ENCODE measurements around the gene EMP2.
"Not testable (repeated sequence)": the region's sequence is repeated elsewhere in the genome, so short reads cannot be mapped to it uniquely, and the experiment has no call there.

EMP2 gene

GRCh38 chr16:10562361-10562899, 18.0 kb downstream of the EMP2 start:
- ChIA-PET POLR2A (no interaction called here), CTCF (no interaction called here)
- DNase-seq (ENCODE audit: extremely low spot score): no peak
- no peak for TF ChIP-seq CTCF (IDR thresholded peaks at IDR 0.05; ENCODE audit: control extremely low read depth, extremely low read depth, low read depth, missing control alignments)

- TF ChIP-seq CTCF (IDR thresholded peaks at IDR 0.05; ENCODE audit: control extremely low read depth, extremely low read depth, low read depth, missing control alignments): no peak
- no peak for DNase-seq (ENCODE audit: extremely low spot score)
- POLR2A ChIA-PET: no interaction called here
- CTCF ChIA-PET: interaction anchor here (1.3 to 1.8 kb wide), 2 partner anchors 9 to 35 kb away, joined by 3 to 4 read pairs; no protein-coding TSS in a partner anchor
Measured at GRCh38 chr16:10561425-10561824, 19.0 kb downstream of the EMP2 start.

GRCh38 chr16:10561001-10561400, 19.4 kb downstream of the EMP2 start:
- no peak for DNase-seq (ENCODE audit: extremely low spot score)
- ChIA-PET POLR2A (no interaction called here), CTCF (interaction anchor here (1.2 to 1.8 kb wide), 3 partner anchors 9 to 35 kb away, joined by 3 to 4 read pairs (median 3); no protein-coding TSS in a partner anchor)
- TF ChIP-seq CTCF (IDR thresholded peaks at IDR 0.05; ENCODE audit: control extremely low read depth, extremely low read depth, low read depth, missing control alignments): no peak

GRCh38 chr16:10559792-10560191, 20.6 kb downstream of the EMP2 start:
- DNase-seq (ENCODE audit: extremely low spot score); POLR2A ChIA-PET: not testable (repeated sequence)
- CTCF ChIA-PET: interaction anchor here (1.2 to 1.3 kb wide), 2 partner anchors 9 to 14 kb away, joined by 3 read pairs; no protein-coding TSS in a partner anchor

GRCh38 chr16:10558746-10559641, 21.4 kb downstream of the EMP2 start:
- no peak for TF ChIP-seq CTCF (IDR thresholded peaks at IDR 0.05; ENCODE audit: control extremely low read depth, extremely low read depth, low read depth, missing control alignments)
- ChIA-PET CTCF (interaction anchor here (1.3 kb wide), 1 partner anchor 10 kb away, joined by 3 read pairs; no protein-coding TSS in a partner anchor), POLR2A (no interaction called here)
- DNase-seq (ENCODE audit: extremely low spot score): no peak

- ChIA-PET POLR2A (no interaction called here), CTCF (no interaction called here)
- no peak for TF ChIP-seq CTCF (IDR thresholded peaks at IDR 0.05; ENCODE audit: control extremely low read depth, extremely low read depth, low read depth, missing control alignments)
- DNase-seq (ENCODE audit: extremely low spot score): no peak
Measured at GRCh38 chr16:10558305-10558704, 22.1 kb downstream of the EMP2 start.

GRCh38 chr16:10557750-10558149, 22.6 kb downstream of the EMP2 start:
- ChIA-PET CTCF (no interaction called here), POLR2A (no interaction called here)
- TF ChIP-seq CTCF (IDR thresholded peaks at IDR 0.05; ENCODE audit: control extremely low read depth, extremely low read depth, low read depth, missing control alignments): no peak
- no peak for DNase-seq (ENCODE audit: extremely low spot score)
